ENCODE results near the gene ZXDC.

ZXDC gene

GRCh38 chr3:126459111-126459762 lies 16.5 kb downstream of the ZXDC start:
- Histone ChIP-seq H3K4me2 (ENCODE audit: low read depth, low read length, poor library complexity, severe bottlenecking) (no peak overlapping the region), H3K36me3 (ENCODE audit: insufficient read depth, low read length) (peaks cover 90% of the 10 kb centered on the region; the same call in 1 of the 2 replicates)

GRCh38 chr3:126456766-126457388 lies 18.8 kb downstream of the ZXDC start:
- H3K9me3 ChIP-seq (ENCODE audit: insufficient read depth, low read depth, low read length) = no peaks in the 10 kb centered on the region
- no peaks in the 10 kb centered on the region for H3K27me3 ChIP-seq (ENCODE audit: insufficient read depth, low read length, poor library complexity, severe bottlenecking)
- no peaks in the 10 kb centered on the region for H3K4me1 ChIP-seq (ENCODE audit: insufficient read depth, low read length, poor library complexity, severe bottlenecking)
- TF ChIP-seq EZH2phosphoT487 (IDR thresholded peaks at IDR 0.05; ENCODE audit: borderline replicate concordance) = no peak
- no peak for TF ChIP-seq CTCF (conservative IDR thresholded peaks at IDR 0.05; ENCODE audit: low read length)
- H2AFZ ChIP-seq (ENCODE audit: low read length) = no peak overlapping the region
- peaks cover 90% of the 10 kb centered on the region; the same call in 1 of the 2 replicates for H3K36me3 ChIP-seq (ENCODE audit: insufficient read depth, low read length)
- no peaks in the 10 kb centered on the region for H3K9me2 ChIP-seq (replicated peaks; ENCODE audit: low read depth, low read length)
- H3F3A ChIP-seq (ENCODE audit: low read depth) = no peaks in the 10 kb centered on the region
- no peak overlapping the region for H3K4me2 ChIP-seq (ENCODE audit: low read depth, low read length, poor library complexity, severe bottlenecking)
- H3K9ac ChIP-seq (ENCODE audit: low read depth, low read length, poor library complexity, severe bottlenecking) = no peak overlapping the region
- H4K20me1 ChIP-seq (ENCODE audit: insufficient read depth, low read length, poor library complexity, severe bottlenecking) = peaks cover 50% of the 10 kb centered on the region
- H3K4me3 ChIP-seq (ENCODE audit: low read length, poor library complexity, severe bottlenecking) = no peak overlapping the region
- H3K79me2 ChIP-seq (ENCODE audit: insufficient read depth, low read length) = peaks cover 76% of the 10 kb centered on the region

More at GRCh38 chr3:126459111-126459762, 16.5 kb downstream of the ZXDC start:
- H3K9me2 ChIP-seq (replicated peaks; ENCODE audit: low read depth, low read length) = no peaks in the 10 kb centered on the region
- H2AFZ ChIP-seq (ENCODE audit: low read length) = no peak overlapping the region
- H3K79me2 ChIP-seq (ENCODE audit: insufficient read depth, low read length) = peaks cover 83% of the 10 kb centered on the region
- no peaks in the 10 kb centered on the region for H3K9me3 ChIP-seq (ENCODE audit: insufficient read depth, low read depth, low read length)
- H3K9ac ChIP-seq (ENCODE audit: low read depth, low read length, poor library complexity, severe bottlenecking) = no peak overlapping the region
- no peak for TF ChIP-seq CTCF (conservative IDR thresholded peaks at IDR 0.05; ENCODE audit: low read length)
- TF ChIP-seq EZH2phosphoT487 (IDR thresholded peaks at IDR 0.05; ENCODE audit: borderline replicate concordance) = no peak
- no peaks in the 10 kb centered on the region for H3K4me1 ChIP-seq (ENCODE audit: insufficient read depth, low read length, poor library complexity, severe bottlenecking)
- H3K4me3 ChIP-seq (ENCODE audit: low read length, poor library complexity, severe bottlenecking) = no peak overlapping the region
- no peaks in the 10 kb centered on the region for H3K27me3 ChIP-seq (ENCODE audit: insufficient read depth, low read length, poor library complexity, severe bottlenecking)
- H3F3A ChIP-seq (ENCODE audit: low read depth) = no peaks in the 10 kb centered on the region
- H4K20me1 ChIP-seq (ENCODE audit: insufficient read depth, low read length, poor library complexity, severe bottlenecking) = peaks cover 55% of the 10 kb centered on the region

GRCh38 chr3:126456211-126456610 lies 19.5 kb downstream of the ZXDC start:
- no peak for TF ChIP-seq CTCF (conservative IDR thresholded peaks at IDR 0.05; ENCODE audit: low read length)
- no peak for TF ChIP-seq EZH2phosphoT487 (IDR thresholded peaks at IDR 0.05; ENCODE audit: borderline replicate concordance)
- Histone ChIP-seq H3K4me1 (ENCODE audit: insufficient read depth, low read length, poor library complexity, severe bottlenecking) (no peaks in the 10 kb centered on the region), H3K9ac (ENCODE audit: low read depth, low read length, poor library complexity, severe bottlenecking) (no peak overlapping the region), H3K36me3 (ENCODE audit: insufficient read depth, low read length) (peaks cover 90% of the 10 kb centered on the region; the same call in 1 of the 2 replicates), H3K79me2 (ENCODE audit: insufficient read depth, low read length) (peaks cover 70% of the 10 kb centered on the region), H3K4me2 (ENCODE audit: low read depth, low read length, poor library complexity, severe bottlenecking) (no peak overlapping the region), H3K9me3 (ENCODE audit: insufficient read depth, low read depth, low read length) (no peaks in the 10 kb centered on the region), H3F3A (ENCODE audit: low read depth) (no peaks in the 10 kb centered on the region), H4K20me1 (ENCODE audit: insufficient read depth, low read length, poor library complexity, severe bottlenecking) (peaks cover 50% of the 10 kb centered on the region), H3K27me3 (ENCODE audit: insufficient read depth, low read length, poor library complexity, severe bottlenecking) (no peaks in the 10 kb centered on the region), H2AFZ (ENCODE audit: low read length) (no peak overlapping the region), H3K9me2 (replicated peaks; ENCODE audit: low read depth, low read length) (no peaks in the 10 kb centered on the region), H3K4me3 (ENCODE audit: low read length, poor library complexity, severe bottlenecking) (no peak overlapping the region)

Data from Loucy (cell line).